ENCODE results near the gene GBE1.

The GBE1 gene

DNA sequence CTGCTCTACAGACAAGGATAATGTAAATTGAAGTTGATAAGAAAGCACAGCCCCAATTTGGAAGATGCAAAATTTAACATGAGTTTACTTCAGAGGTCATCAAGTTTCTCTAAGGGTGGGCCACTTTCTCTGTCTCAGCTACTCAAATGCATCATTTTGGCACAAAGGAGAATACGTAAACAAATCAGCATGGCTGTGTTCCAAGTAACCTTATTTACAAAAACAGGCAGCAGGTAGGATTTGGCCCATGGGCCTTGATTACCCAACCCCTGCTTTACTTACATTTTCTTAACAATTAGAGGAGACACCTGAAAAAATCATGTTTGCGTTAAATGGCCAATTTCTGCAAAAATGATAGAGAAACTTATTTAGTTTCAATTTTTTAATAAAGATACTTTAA is 181.7 kb downstream of the GBE1 start:
- DNase-seq (ENCODE audit: low read depth): no peak
- no peak overlapping the region for H3K4me3 ChIP-seq (replicated peaks; ENCODE audit: low read depth, low read length)
- TF ChIP-seq CTCF (IDR thresholded peaks at IDR 0.05; ENCODE audit: low read length, missing control alignments): no peak

- TF ChIP-seq CTCF (IDR thresholded peaks at IDR 0.05; ENCODE audit: low read length, missing control alignments): no peak
- H3K4me3 ChIP-seq (replicated peaks; ENCODE audit: low read depth, low read length): no peak overlapping the region
- no peak for DNase-seq (ENCODE audit: low read depth)
Measured at GRCh38 chr3:81572201-81572756, 189.2 kb downstream of the GBE1 start.

DNA sequence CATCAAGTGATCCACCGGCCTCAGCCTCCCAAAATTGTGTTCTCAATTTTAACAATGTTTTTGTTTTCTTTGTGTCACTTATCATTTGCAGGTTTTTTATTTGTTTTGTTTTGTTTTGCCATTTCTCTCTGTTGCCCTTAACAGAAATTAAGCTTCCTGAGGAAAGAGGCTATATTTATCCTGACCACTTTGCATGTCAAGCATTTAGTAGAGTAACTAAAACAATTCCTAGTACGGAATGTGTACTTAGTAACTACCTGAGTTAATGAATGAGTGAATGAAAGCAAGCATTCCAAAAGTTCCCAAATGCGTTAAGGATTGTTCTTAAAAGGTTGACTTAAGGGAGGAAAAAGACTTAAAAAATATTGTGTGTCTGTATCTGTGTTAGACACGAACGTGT is 193.1 kb downstream of the GBE1 start:
- TF ChIP-seq CTCF (IDR thresholded peaks at IDR 0.05; ENCODE audit: low read length, missing control alignments): no peak
- DNase-seq (ENCODE audit: low read depth): no peak
- no peak overlapping the region for H3K4me3 ChIP-seq (replicated peaks; ENCODE audit: low read depth, low read length)

GRCh38 chr3:81565041-81565440 is 196.4 kb downstream of the GBE1 start:
- H3K4me3 ChIP-seq (replicated peaks; ENCODE audit: low read depth, low read length): no peak overlapping the region
- no peak for TF ChIP-seq CTCF (IDR thresholded peaks at IDR 0.05; ENCODE audit: low read length, missing control alignments)
- no peak for DNase-seq (ENCODE audit: low read depth)

DNA sequence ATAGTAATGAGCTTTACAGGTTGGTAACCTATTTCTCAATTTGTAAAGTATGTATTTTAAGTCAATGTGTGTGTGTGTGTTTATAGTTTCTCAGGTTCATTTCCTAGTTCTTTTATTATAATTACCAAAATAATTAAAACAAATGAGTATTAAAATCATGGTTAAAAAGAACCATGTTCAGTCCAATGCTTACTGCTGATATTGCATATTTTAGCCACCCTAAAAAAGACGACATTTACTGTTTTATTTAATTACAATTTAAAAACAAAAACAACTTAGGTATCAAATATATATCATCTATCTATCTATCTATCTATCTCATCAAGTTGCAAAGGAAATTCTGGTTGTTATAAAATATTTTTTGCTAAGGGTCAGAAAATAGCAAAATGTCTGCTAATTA is 203.3 kb downstream of the GBE1 start:
- DNase-seq (ENCODE audit: low read depth): no peak
- no peak overlapping the region for H3K4me3 ChIP-seq (replicated peaks; ENCODE audit: low read depth, low read length)
- TF ChIP-seq CTCF (IDR thresholded peaks at IDR 0.05; ENCODE audit: low read length, missing control alignments): no peak

- H3K4me3 ChIP-seq (replicated peaks; ENCODE audit: low read depth, low read length): no peak overlapping the region
- TF ChIP-seq CTCF (IDR thresholded peaks at IDR 0.05; ENCODE audit: low read length, missing control alignments): no peak
- DNase-seq (ENCODE audit: low read depth): peak; percentile 76
Measured at GRCh38 chr3:81554801-81555200, 206.6 kb downstream of the GBE1 start.

GRCh38 chr3:81554388-81554787 is 207.1 kb downstream of the GBE1 start:
- peak; percentile 34 for DNase-seq (ENCODE audit: low read depth)
- no peak for TF ChIP-seq CTCF (IDR thresholded peaks at IDR 0.05; ENCODE audit: low read length, missing control alignments)
- H3K4me3 ChIP-seq (replicated peaks; ENCODE audit: low read depth, low read length): no peak overlapping the region

All from fibroblast of pulmonary artery (primary cell).